ENCODE data around the gene SIL1. TPM values are rescaled to one million over a fixed set of nuclear protein-coding genes. Genes with fewer than 3 reads are reported as not detected.

Gene SIL1
- total and polyA plus RNA-seq, 9 of the 15 experiments (the other 6 are each of a cell fraction or from before 2014, with no cell fraction given), result 1.3 to 30.5 (median 18.1) TPM

- TF ChIP-seq ZNF407 (IDR thresholded peaks at IDR 0.05; ENCODE audit: low read depth) (no peak), ZNF408 (CRISPR knock-in tag; IDR thresholded peaks at IDR 0.05; ENCODE audit: low read depth) (no peak), KAT2B (IDR thresholded peaks at IDR 0.05; ENCODE audit: low read depth, low read length) (no peak), YBX1 (IDR thresholded peaks at IDR 0.05) (no peak), RBFOX2 (IDR thresholded peaks at IDR 0.05; ENCODE audit: low read depth, low read length) (peak; percentile 95), HNRNPUL1 (IDR thresholded peaks at IDR 0.05; ENCODE audit: low read length) (no peak), MAZ (CRISPR knock-in tag; conservative IDR thresholded peaks at IDR 0.05 in 1 of 2, IDR thresholded peaks at IDR 0.05 in 1 of 2) (peak; percentile 93 to 94), HLTF (IDR thresholded peaks at IDR 0.05) (no peak), ZKSCAN8 (CRISPR knock-in tag; IDR thresholded peaks at IDR 0.05) (no peak), ZBTB33 (CRISPR knock-in tag; IDR thresholded peaks at IDR 0.05) (peak; percentile 25; the same call in 1 of the 2 replicates), ZZZ3 (IDR thresholded peaks at IDR 0.05) (peak; percentile 60; the same call in 1 of the 2 replicates), MCM3 (IDR thresholded peaks at IDR 0.05) (no peak), FOSL1 (tag; conservative IDR thresholded peaks at IDR 0.05) (no peak)
- TF ChIP-seq, protein P1, sequence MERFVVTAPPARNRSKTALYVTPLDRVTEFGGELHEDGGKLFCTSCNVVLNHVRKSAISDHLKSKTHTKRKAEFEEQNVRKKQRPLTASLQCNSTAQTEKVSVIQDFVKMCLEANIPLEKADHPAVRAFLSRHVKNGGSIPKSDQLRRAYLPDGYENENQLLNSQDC (CRISPR knock-in tag; IDR thresholded peaks at IDR 0.05), result no peak
- TF ChIP-seq, protein P2, sequence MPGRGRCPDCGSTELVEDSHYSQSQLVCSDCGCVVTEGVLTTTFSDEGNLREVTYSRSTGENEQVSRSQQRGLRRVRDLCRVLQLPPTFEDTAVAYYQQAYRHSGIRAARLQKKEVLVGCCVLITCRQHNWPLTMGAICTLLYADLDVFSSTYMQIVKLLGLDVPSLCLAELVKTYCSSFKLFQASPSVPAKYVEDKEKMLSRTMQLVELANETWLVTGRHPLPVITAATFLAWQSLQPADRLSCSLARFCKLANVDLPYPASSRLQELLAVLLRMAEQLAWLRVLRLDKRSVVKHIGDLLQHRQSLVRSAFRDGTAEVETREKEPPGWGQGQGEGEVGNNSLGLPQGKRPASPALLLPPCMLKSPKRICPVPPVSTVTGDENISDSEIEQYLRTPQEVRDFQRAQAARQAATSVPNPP (IDR thresholded peaks at IDR 0.05; ENCODE audit: borderline replicate concordance, insufficient read depth, insufficient read length), result no peak
Measured at GRCh38 chr5:139197710-139198669, at the start of gene SIL1 (continued).
